Measurements from ENCODE around the gene ROBO1.
A peak's percentile ranks its signal among the peaks of the same experiment; 100 is the strongest.

Gene ROBO1

DNA sequence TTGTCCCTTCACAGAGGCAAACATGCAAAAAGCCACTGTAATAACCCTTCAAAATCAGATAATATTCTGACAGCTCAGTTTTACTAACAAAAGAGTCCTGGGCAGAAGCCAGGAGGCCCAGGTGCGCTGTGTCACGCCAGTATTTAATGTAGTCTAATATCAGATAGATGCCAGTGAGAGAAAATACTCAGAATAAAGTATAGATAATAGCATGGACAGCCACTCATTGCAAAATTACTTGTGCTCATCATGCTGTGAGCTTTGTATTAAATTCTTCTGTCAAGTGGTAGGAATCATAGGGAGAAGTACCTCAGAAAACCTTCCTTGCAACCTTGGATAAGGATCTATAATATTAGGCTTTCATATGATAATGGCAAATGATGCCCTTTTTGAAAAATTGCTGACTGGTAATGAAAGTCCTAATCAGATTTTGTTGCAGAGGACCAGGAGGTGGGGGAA is 1154.3 kb downstream of the ROBO1 start:
- no peak overlapping the region for H3K4me3 ChIP-seq (ENCODE audit: control insufficient read depth, low read depth, low read length)
- TF ChIP-seq, protein P1, sequence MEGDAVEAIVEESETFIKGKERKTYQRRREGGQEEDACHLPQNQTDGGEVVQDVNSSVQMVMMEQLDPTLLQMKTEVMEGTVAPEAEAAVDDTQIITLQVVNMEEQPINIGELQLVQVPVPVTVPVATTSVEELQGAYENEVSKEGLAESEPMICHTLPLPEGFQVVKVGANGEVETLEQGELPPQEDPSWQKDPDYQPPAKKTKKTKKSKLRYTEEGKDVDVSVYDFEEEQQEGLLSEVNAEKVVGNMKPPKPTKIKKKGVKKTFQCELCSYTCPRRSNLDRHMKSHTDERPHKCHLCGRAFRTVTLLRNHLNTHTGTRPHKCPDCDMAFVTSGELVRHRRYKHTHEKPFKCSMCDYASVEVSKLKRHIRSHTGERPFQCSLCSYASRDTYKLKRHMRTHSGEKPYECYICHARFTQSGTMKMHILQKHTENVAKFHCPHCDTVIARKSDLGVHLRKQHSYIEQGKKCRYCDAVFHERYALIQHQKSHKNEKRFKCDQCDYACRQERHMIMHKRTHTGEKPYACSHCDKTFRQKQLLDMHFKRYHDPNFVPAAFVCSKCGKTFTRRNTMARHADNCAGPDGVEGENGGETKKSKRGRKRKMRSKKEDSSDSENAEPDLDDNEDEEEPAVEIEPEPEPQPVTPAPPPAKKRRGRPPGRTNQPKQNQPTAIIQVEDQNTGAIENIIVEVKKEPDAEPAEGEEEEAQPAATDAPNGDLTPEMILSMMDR (IDR thresholded peaks at IDR 0.05; ENCODE audit: control insufficient read depth, insufficient read depth, low read depth, low read length, missing control alignments), result no peak
- DNase-seq (ENCODE audit: low read depth), result no peak

GRCh38 chr3:78611278-78611677 is 1156.5 kb downstream of the ROBO1 start:
- TF ChIP-seq, protein P1 (IDR thresholded peaks at IDR 0.05; ENCODE audit: control insufficient read depth, insufficient read depth, low read depth, low read length, missing control alignments), result no peak
- no peak overlapping the region for H3K4me3 ChIP-seq (ENCODE audit: control insufficient read depth, low read depth, low read length)
- DNase-seq (ENCODE audit: low read depth), result no peak

DNA sequence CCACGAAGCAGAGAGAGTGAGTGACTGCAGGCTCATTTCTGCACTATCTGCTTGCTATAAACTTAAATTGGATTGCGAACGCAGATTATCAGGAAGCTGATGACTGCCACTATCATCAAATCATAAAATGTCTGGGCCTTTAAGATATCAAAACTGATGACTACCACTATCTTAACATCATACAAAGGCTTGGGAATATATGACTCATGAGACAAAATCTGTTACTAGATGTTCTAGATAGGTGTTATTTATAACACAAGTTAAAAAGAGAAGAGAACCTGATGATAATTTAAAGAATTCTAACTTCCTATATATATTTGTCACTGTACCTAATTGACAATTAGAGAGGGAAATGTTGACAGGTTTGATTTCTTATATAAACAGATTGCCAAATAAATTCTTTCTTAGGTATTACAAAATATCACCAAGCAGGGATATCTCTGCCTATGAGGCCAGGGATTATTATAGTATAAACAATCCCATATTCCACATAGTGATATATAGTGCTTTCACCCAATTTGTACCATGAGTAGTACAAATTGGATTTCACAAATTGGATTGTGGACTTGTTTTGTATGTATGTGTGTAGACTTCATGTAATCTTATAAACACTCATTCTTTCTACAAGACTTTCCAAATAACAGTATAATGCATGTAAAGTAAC is 1157.2 kb downstream of the ROBO1 start:
- no peak for DNase-seq (ENCODE audit: low read depth)
- no peak overlapping the region for H3K4me3 ChIP-seq (ENCODE audit: control insufficient read depth, low read depth, low read length)
- TF ChIP-seq, protein P1 (IDR thresholded peaks at IDR 0.05; ENCODE audit: control insufficient read depth, insufficient read depth, low read depth, low read length, missing control alignments), result no peak

- DNase-seq (ENCODE audit: low read depth), result no peak
- H3K4me3 ChIP-seq (ENCODE audit: control insufficient read depth, low read depth, low read length), result no peak overlapping the region
- TF ChIP-seq, protein P1 (IDR thresholded peaks at IDR 0.05; ENCODE audit: control insufficient read depth, insufficient read depth, low read depth, low read length, missing control alignments), result no peak
These were observed 1161.0 kb downstream of the ROBO1 start for GRCh38 chr3:78606756-78607155.

DNA sequence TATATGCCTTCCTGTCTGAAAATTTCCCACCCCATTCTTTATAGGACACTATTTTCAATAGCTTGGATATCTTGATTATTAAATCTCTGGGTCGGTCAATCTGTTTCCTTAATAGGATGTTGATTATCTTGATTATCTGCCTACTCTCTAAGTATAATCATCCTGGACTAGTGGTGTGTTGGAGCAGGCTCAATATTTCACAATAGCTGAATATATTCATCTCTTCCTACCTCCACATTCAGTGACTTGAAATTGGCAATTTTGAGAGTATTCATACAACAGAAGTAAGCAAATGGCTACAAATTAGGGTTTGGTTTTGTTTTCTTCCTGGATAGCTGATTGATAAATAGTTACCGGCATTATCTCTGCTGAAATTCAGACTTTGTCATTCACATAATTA is 1162.6 kb downstream of the ROBO1 start:
- TF ChIP-seq, protein P1 (IDR thresholded peaks at IDR 0.05; ENCODE audit: control insufficient read depth, insufficient read depth, low read depth, low read length, missing control alignments), result no peak
- H3K4me3 ChIP-seq (ENCODE audit: control insufficient read depth, low read depth, low read length), result no peak overlapping the region
- DNase-seq (ENCODE audit: low read depth), result no peak

GRCh38 chr3:78604341-78604740 is 1163.5 kb downstream of the ROBO1 start:
- no peak overlapping the region for H3K4me3 ChIP-seq (ENCODE audit: control insufficient read depth, low read depth, low read length)
- peak; percentile 40 for DNase-seq (ENCODE audit: low read depth)
- TF ChIP-seq, protein P1 (IDR thresholded peaks at IDR 0.05; ENCODE audit: control insufficient read depth, insufficient read depth, low read depth, low read length, missing control alignments), result no peak
